GM23338 (cell line): ENCODE measurements around the gene ARHGAP28. TPM values are rescaled to one million over a fixed set of nuclear protein-coding genes. Genes with fewer than 3 reads are reported as not detected.

Experiments
- ATAC-seq: fragments of 200-7000 bp; cut with Tn5 transposase; 3 replicates; pipeline ENCODE4 v1.9.1; 2020
- DNase-seq: peaks from one replicate; pipeline ENCODE4 v3.0.0-alpha.2; 2015; ENCODE audit warnings: low spot score
- H2AFZ ChIP-seq: fragments of 200-600 bp; sonication (generic); 2 replicates; pipeline ENCODE4 v1.8.0; 2016; ENCODE audit warnings: antibody characterized with exemption, mild to moderate bottlenecking, moderate library complexity
- H3F3A ChIP-seq: fragments of 200-600 bp; sonication (generic); replicated peaks from 2 replicates; pipeline ENCODE4 v1.8.0; 2017; ENCODE audit warnings: antibody characterized with exemption, mixed run types, low read depth
- H3K27ac ChIP-seq: fragments of 200-600 bp; sonication (generic); 2 replicates; pipeline ENCODE4 v1.6.1; 2016; ENCODE audit warnings: low read depth
- H3K27me3 ChIP-seq: fragments of 200-600 bp; sonication (generic); 2 replicates; pipeline ENCODE4 v1.8.0; 2016; ENCODE audit warnings: mild to moderate bottlenecking, mixed run types, moderate library complexity; ENCODE audit not compliant: insufficient read depth
- H3K36me3 ChIP-seq: fragments of 200-600 bp; sonication (generic); 2 replicates; pipeline ENCODE4 v1.8.0; 2016; ENCODE audit warnings: mild to moderate bottlenecking; ENCODE audit not compliant: insufficient read depth
- H3K4me1 ChIP-seq: fragments of 200-600 bp; sonication (generic); 2 replicates; pipeline ENCODE4 v1.8.0; 2016; ENCODE audit warnings: mild to moderate bottlenecking, moderate library complexity; ENCODE audit not compliant: insufficient read depth
- H3K4me2 ChIP-seq: fragments of 200-600 bp; sonication (generic); 2 replicates; pipeline ENCODE4 v1.7.1; 2017; ENCODE audit warnings: mixed run types
- H3K4me3 ChIP-seq: fragments of 200-600 bp; sonication (generic); 2 replicates; pipeline ENCODE4 v1.6.1; 2016; ENCODE audit warnings: mixed run types
- H3K79me2 ChIP-seq: fragments of 200-600 bp; sonication (generic); replicated peaks from 2 replicates; pipeline ENCODE4 v1.8.0; 2017; ENCODE audit warnings: mild to moderate bottlenecking; ENCODE audit not compliant: insufficient read depth
- H3K9me2 ChIP-seq: fragments of 200-600 bp; sonication (generic); 2 replicates; pipeline ENCODE4 v1.8.0; 2017; ENCODE audit not compliant: insufficient read depth
- H4K20me1 ChIP-seq: fragments of 200-600 bp; sonication (generic); replicated peaks from 2 replicates; pipeline ENCODE4 v1.8.0; 2017; ENCODE audit warnings: mild to moderate bottlenecking; ENCODE audit not compliant: insufficient read depth
- H3K27ac Mint-ChIP-seq: 2 replicates; pipeline ENCODE4 v1.8.0; 2020; ENCODE audit warnings: inconsistent platforms, mild to moderate bottlenecking, moderate library complexity, mixed read lengths
- H3K27me3 Mint-ChIP-seq: 3 replicates; pipeline ENCODE4 v1.8.0; 2022; ENCODE audit warnings: low read depth, mild to moderate bottlenecking, moderate library complexity, mixed read lengths, inconsistent platforms; ENCODE audit not compliant: insufficient read depth, poor library complexity
- H3K36me3 Mint-ChIP-seq: 3 replicates; pipeline ENCODE4 v1.8.0; 2021; ENCODE audit warnings: low read depth, mild to moderate bottlenecking, inconsistent platforms, moderate library complexity, mixed read lengths
- H3K4me1 Mint-ChIP-seq: 3 replicates; pipeline ENCODE4 v1.8.0; 2020; ENCODE audit warnings: mild to moderate bottlenecking, inconsistent platforms, mixed read lengths
- H3K4me3 Mint-ChIP-seq: 3 replicates; pipeline ENCODE4 v1.8.0; 2021; ENCODE audit warnings: moderate library complexity, mild to moderate bottlenecking, inconsistent platforms, mixed read lengths
- H3K9me3 Mint-ChIP-seq: 3 replicates; pipeline ENCODE4 v1.8.0; 2020; ENCODE audit warnings: moderate library complexity, mild to moderate bottlenecking, inconsistent platforms, mixed read lengths
- CREB1 ChIP-seq: fragments of 250-450 bp; sonication (Bioruptor Pico); IDR thresholded peaks from 2 replicates; pipeline ENCODE4 v1.5.0; 2020; ENCODE audit warnings: low read depth, mild to moderate bottlenecking, moderate library complexity
- CTCF ChIP-seq, 2 experiments: fragments of 200-600 bp in 1 of 2; sonication (generic) in 1 of 2; conservative IDR thresholded peaks; 2 replicates each; pipeline versions ENCODE4 v1.5.1 to v1.6.1; 2016 to 2017; ENCODE audit warnings: antibody characterized with exemption in 2 of 2, low read depth in 2 of 2, mild to moderate bottlenecking in 2 of 2, moderate library complexity in 1 of 2
- ETS1 ChIP-seq: IDR thresholded peaks from 2 replicates; pipeline ENCODE4 v1.6.1; 2016; ENCODE audit warnings: antibody characterized with exemption
- EZH2 ChIP-seq: fragments of 200-600 bp; sonication (generic); IDR thresholded peaks from one replicate; pipeline ENCODE4 v1.8.0; 2017; ENCODE audit warnings: antibody characterized with exemption, mild to moderate bottlenecking, low read depth; ENCODE audit not compliant: unreplicated experiment
- EZH2phosphoT487 ChIP-seq: fragments of 200-600 bp; sonication (generic); IDR thresholded peaks from one replicate; pipeline ENCODE4 v1.8.1; 2018; ENCODE audit warnings: antibody characterized with exemption; ENCODE audit not compliant: unreplicated experiment
- JUNB ChIP-seq: IDR thresholded peaks from one replicate; pipeline ENCODE4 v1.6.1; 2016; ENCODE audit warnings: antibody characterized with exemption; ENCODE audit not compliant: unreplicated experiment
- POLR2AphosphoS5 ChIP-seq: IDR thresholded peaks from 2 replicates; pipeline ENCODE4 v1.6.1; 2016; ENCODE audit warnings: antibody characterized with exemption, low read depth
- REST ChIP-seq: IDR thresholded peaks from one replicate; pipeline ENCODE4 v1.6.1; 2018; ENCODE audit warnings: antibody characterized with exemption; ENCODE audit not compliant: unreplicated experiment
- ZNF114 ChIP-seq: fragments of 250-450 bp; sonication (Bioruptor Pico); IDR thresholded peaks from 2 replicates; pipeline ENCODE4 v1.5.0; 2020; ENCODE audit warnings: mild to moderate bottlenecking, moderate library complexity
- ZNF331 ChIP-seq: fragments of 250-450 bp; sonication (Bioruptor Pico); IDR thresholded peaks from 2 replicates; pipeline ENCODE4 v1.5.0; 2020; ENCODE audit warnings: low read depth, mild to moderate bottlenecking, moderate library complexity
- polyA plus RNA-seq: library from polyadenylated mRNA; unstranded; fragments of >200 nt; fragmentation: Nextera tagmentation; extraction: Ambion mirVana; gene quantifications from 2 replicates; pipeline ENCODE4 v1.2.1, GENCODE V29; 2016
- total RNA-seq: library from RNA; depleted of rRNA; stranded (reverse); fragments of >200 nt; shearing (Covaris generic); gene quantifications from 2 replicates; pipeline ENCODE4 v1.2.3, GENCODE V29; 2014

The ARHGAP28 gene
- total and polyA plus RNA-seq, 2 experiments from 2014 or later = 2.8 to 9.6 TPM

GRCh38 chr18:6687676-6688075 is 41.8 kb upstream of the ARHGAP28 start:
- Mint-ChIP-seq H3K4me3 (no peak overlapping the region), H3K4me1 (peaks cover 9% of the 10 kb centered on the region), H3K9me3 (no peaks in the 10 kb centered on the region; the same call in 2 of the 3 replicates), H3K36me3 (no peaks in the 10 kb centered on the region), H3K27ac (no peak overlapping the region), H3K27me3 (no peaks in the 10 kb centered on the region)
- H3F3A ChIP-seq = no peaks in the 10 kb centered on the region
- H3K36me3 ChIP-seq = no peaks in the 10 kb centered on the region
- no peak for ATAC-seq
- H2AFZ ChIP-seq = no peak overlapping the region
- H3K4me2 ChIP-seq = no peak overlapping the region
- H3K4me1 ChIP-seq = peaks cover 11% of the 10 kb centered on the region; the same call in 1 of the 2 replicates
- H4K20me1 ChIP-seq = no peaks in the 10 kb centered on the region
- no peak overlapping the region for H3K27ac ChIP-seq
- no peaks in the 10 kb centered on the region for H3K79me2 ChIP-seq
- H3K4me3 ChIP-seq = no peak overlapping the region
- DNase-seq = no peak
- peaks cover 11% of the 10 kb centered on the region for H3K9me2 ChIP-seq
- TF ChIP-seq ETS1 (no peak), CREB1 (CRISPR knock-in tag) (no peak), ZNF331 (no peak)
- no peaks in the 10 kb centered on the region for H3K27me3 ChIP-seq

GRCh38 chr18:6708890-6709289 is 20.6 kb upstream of the ARHGAP28 start:
- no peak for ATAC-seq
- Histone ChIP-seq H3K4me1 (peaks cover 11% of the 10 kb centered on the region), H3K4me2 (no peak overlapping the region), H3K27me3 (no peaks in the 10 kb centered on the region), H3K36me3 (no peaks in the 10 kb centered on the region), H3K4me3 (no peak overlapping the region), H3K27ac (no peak overlapping the region), H3K9me2 (no peaks in the 10 kb centered on the region), H3K79me2 (no peaks in the 10 kb centered on the region), H2AFZ (no peak overlapping the region), H4K20me1 (no peaks in the 10 kb centered on the region; the same call in 1 of the 2 replicates), H3F3A (no peaks in the 10 kb centered on the region)
- Mint-ChIP-seq H3K9me3 (peaks cover 11% of the 10 kb centered on the region; the same call in 2 of the 3 replicates), H3K27me3 (no peaks in the 10 kb centered on the region), H3K4me3 (no peak overlapping the region), H3K4me1 (peaks cover 10% of the 10 kb centered on the region), H3K36me3 (peaks cover 3% of the 10 kb centered on the region; the same call in 1 of the 3 replicates), H3K27ac (no peak overlapping the region)
- TF ChIP-seq ZNF331 (no peak), JUNB (no peak), CREB1 (CRISPR knock-in tag) (no peak), REST (no peak), CTCF (conservative IDR thresholded peaks at IDR 0.05; ENCODE audit: low read depth in 2 of 2) (no peak), EZH2phosphoT487 (no peak), POLR2AphosphoS5 (no peak), ZNF114 (no peak), EZH2 (no peak)
- no peak for DNase-seq
